IPS-11a (cell line): ENCODE results near the gene PON3.
"Not testable (repeated sequence)": the region's sequence is repeated elsewhere in the genome, so short reads cannot be mapped to it uniquely, and the experiment has no call there.

Experiments
- H3K4me3 ChIP-seq: one replicate; pipeline ENCODE4 v1.5.1; 2013; ENCODE audit warnings: low read depth, low read length, control low read depth

PON3 gene

DNA sequence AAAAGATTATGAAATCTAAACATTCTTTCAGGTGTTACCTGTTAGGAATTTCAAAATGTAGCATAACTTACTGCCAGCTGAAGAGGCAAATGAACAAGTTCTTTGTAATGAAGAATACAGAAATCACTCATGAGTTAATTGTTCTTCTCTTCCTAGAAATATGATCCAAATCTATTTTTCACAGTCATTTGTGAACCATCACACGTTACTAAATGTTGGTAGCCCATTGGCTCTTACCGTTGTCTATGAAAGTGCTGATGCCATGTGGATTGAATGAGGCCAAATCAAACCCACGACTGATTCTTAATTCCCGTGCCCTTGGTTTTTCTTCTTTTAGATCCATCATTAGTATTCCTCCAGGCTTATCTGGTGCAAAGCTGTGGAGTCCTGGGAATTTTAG is 15.9 kb upstream of the PON3 start:
- no peak overlapping the region for H3K4me3 ChIP-seq

DNA sequence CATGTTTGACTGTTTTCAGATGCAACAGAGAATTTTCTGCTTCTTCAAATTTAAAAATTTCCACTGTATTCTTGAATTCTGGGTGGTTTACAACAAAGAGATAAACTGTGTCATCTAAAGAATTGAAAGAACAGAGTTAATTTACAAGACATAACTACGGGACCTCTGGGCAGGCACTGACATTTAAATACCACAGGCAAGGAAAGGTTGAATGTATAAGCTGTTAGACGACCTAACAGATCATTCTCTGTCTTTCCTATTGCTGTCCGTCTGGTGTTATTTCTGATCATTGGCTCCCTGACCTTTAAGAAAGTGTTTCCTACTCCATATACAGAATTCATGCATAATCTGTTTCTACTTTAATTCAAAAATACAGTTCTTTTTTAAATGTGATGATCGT is 15.5 kb upstream of the PON3 start:
- no peak overlapping the region for H3K4me3 ChIP-seq

DNA sequence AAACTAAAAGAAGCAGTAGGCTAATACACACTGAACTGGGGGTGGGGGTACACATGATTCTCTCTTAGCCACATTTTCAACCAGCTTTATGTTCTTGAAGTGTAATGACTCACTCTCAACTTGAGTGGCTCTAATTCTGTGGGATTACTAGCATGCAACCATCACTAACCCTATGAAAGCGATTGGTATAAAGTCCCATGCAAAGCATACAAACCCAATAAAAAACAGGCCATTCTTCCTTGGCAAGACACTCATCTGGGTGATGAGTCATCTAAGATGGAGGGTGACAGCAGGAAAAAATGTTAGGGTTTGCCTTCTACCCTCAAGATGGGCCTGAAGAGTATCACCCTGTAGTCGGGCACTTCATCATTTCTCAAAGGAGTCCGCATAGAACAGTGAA is 14.9 kb upstream of the PON3 start:
- no peak overlapping the region for H3K4me3 ChIP-seq

DNA sequence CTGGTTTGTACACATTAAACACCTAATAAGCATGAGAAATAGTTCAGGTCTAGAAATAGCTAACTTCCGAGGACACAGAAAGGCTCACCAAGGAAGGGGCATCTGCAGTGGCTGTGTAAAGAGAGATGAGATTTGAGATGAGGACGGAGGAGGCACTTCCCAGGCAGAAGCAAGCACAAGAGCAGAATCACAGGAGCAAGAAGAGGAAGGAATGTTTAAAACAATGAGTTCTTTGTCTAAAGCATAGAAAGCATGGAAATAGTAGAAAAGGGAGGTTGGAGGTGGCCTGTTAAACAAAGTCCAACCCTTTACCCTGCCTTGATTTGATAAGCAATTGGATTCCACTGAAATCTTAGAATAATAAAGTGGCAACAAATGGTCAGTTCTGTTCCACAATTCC is 11.6 kb upstream of the PON3 start:
- no peak overlapping the region for H3K4me3 ChIP-seq

DNA sequence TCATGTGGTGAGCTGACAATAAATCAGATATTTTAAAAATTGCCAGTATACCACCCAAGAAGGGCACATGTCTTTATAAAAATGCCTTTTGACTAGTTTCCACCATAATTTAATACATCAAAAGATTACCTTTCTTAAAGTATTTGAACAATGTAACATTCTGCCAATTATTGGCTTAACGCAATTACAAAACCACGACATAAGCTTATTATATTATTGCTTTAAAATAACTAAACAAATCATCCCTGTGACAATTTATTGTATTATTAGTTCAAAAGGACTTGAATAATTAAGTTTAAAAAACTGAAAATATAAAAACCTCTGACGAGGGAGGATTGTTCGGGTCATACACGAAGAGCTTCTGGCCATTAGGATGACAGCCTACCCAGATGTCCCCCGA is 9.6 kb upstream of the PON3 start:
- no peak overlapping the region for H3K4me3 ChIP-seq

DNA sequence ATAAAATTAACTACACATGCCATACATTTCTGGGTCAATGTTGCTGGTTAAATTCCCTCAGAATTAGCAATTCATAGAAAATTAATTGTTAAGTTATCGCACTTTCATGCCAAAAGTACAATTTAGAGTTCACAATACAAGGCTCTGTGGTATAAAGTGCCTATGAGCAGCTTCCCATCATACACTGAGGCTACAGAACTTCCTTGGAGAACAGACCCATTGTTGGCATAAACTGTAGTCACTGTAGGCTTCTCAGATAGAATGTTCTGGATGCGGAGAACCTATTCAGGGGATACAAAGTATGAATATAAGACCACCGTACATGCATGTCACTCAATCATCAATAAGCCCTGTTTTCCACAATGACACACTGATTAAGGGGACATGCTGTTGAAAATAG is 9.0 kb upstream of the PON3 start:
- no peak overlapping the region for H3K4me3 ChIP-seq

DNA sequence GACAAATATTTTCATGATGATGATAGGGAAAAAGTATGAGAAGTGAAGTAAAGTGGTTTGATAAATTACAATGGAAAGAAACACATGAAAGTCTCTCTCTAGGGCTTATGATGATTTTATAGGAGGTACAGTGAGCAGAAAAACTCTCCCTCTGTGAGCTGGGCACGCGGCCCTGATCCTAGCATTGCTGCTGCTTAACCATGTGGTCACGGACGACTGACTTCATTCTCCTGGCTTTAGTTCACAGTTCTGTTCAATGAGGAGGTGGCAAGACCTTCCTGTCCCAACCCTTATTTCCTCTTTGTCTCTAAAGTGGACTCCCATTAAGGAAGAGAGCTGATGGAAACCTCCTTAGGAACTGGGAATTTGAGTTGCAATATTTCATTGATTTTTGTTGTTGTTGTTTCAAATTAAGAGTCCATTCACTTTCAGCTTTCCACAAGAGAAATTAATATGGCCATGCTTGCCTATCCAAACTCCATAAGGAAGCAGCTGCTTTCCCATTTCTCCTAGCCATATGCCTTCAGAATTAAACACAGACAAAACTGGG is 8.2 kb upstream of the PON3 start:
- H3K4me3 ChIP-seq, result no peak overlapping the region

DNA sequence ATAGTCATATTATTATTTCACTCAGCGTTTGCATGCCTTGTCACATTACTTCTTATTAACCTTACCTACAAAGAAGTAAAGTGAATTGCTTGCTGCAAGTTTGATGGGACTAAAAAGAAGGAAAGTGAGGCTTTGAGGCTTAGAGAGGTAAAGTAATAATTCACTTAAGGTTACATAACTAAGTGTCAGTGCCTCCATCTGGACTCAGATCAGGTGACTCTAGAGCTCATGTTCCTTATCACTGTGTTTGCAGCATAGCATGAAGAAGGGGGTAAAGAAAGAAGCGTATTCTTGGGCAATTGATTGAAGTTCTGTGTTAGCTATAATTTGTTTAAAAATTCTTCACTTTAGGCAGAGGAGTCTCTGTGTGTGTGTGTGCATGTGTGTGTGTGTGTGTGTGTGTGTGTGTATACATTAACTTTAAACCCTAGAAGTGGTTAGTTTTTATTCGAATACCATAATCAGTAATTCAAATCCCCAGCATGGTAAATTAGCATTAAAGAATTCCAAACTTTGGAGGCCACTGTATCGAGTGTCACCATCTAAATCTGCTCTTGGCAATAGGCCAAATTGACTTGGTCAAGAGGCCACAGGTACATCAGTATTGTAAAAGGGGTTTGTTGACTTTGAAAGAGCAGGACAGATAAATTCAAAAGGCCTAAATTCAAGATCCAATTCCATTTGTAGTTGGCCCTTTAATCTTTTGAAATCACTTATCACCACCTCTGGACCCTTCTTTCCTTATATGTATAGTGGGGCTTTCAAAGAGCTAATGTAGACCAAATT is 2.2 kb upstream of the PON3 start:
- no peak overlapping the region for H3K4me3 ChIP-seq

DNA sequence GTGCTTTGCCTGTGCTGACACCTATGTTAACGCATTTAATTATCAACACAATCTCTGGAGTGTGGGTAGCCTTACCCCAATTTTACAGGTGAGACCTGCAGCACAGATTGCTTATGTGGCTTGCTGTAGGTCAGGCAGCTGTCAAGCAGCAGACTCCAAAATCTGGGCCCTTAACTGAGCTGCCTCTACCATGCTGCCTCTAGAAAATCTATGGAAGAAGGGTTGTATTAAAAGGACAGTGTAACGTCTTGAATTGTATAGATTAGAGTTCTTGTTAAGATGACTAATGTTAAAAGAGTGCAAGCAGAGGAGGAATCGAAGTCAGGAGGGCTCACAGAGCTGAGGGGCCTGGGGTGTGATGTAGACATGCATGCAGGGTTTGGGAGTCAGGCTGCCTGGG is 1.2 kb upstream of the PON3 start:
- no peak overlapping the region for H3K4me3 ChIP-seq

DNA sequence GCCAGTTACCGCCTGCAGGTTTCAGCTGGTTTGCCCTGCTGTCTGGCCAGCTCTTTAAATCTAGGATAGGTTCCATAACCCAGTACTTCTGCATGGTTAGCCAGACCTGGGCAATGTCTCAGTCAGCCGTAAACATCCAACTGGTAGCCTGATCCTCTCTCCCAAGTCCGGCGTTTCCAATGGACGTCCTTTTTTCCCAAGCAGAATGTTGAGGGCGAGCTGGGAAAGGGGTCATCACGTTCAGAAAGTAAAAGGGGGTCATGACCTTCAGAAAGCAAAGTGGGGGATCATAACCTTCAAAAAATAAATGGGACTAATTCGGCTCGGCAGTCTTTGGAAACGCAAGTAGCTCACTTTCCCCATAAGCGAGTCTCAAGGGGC is 430 bp downstream of the PON3 start:
- no peak overlapping the region for H3K4me3 ChIP-seq

DNA sequence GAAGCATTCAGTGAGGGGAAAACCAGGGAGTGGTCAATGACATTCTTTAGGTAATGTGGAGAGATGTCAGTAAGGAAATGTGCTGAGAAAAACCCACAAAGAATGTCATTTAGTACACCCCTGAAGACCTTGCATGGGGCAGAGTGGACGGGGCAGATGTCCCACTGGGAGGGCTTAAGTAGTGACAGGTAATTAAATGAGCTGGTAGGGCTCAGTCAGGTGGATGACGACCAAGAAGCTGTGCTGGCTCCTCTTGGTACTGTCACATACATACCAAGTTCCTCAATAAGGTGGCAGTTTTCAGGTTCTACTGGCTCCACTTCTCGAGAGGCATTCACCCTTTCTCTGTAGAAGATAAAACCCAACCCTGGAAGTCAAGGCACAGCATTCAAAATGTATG is 1.8 kb downstream of the PON3 start:
- H3K4me3 ChIP-seq, result no peak overlapping the region

DNA sequence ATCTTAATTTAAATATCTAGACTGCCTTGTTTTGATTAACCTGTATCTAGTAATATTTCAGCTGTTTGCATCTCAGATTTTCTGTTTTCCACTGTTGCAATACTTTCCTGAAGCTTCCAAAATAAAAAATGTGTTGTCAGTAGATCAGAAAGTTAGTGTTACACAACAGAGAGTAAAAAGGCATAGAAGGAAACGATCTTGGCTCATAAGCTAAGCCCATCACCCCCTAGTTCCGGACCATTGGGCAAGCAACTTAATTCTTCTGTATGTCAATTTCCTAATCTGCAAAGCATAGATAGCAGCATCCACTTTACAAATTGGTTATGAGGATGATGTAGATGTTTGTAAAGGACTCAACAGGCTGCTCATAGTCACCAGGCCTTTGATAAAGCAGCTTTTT is 4.4 kb downstream of the PON3 start:
- no peak overlapping the region for H3K4me3 ChIP-seq

DNA sequence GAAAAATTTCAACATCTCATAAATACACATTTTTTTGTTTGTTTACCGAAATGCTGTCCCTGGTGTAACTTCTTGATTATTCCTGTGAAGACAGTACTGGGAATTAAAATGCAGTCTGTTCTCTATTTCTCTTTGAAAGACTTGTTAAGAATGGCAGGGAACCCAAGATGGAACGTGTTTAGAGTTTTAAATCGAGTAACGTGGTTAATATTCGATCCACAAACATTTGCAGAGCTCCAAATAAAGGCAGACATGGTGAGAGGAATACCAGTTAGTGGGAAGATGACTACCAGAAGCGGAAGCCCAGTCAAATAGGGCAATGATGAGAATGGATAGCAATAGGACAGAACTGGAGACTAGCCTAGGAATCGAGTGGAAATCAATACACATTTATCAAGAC is 6.7 kb downstream of the PON3 start:
- no peak overlapping the region for H3K4me3 ChIP-seq

DNA sequence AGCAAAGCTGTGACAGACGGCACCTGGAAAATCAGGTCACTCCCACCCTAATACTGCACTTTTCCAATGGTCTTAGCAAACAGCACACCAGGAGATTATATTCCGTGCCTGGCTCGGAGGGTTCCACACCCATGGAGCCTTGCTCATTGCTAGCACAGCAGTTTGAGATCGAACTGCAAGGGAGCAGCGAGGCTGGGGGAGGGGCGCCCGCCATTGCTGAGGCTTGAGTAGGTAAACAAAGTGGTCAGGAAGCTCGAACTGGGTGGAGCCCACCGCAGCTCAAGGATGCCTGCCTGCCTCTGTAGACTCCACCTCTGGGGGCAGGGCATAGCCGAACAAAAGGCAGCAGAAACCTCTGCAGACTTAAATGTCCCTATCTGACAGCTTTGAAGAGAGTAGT is 16.7 kb downstream of the PON3 start:
- H3K4me3 ChIP-seq, result not testable (repeated sequence)

DNA sequence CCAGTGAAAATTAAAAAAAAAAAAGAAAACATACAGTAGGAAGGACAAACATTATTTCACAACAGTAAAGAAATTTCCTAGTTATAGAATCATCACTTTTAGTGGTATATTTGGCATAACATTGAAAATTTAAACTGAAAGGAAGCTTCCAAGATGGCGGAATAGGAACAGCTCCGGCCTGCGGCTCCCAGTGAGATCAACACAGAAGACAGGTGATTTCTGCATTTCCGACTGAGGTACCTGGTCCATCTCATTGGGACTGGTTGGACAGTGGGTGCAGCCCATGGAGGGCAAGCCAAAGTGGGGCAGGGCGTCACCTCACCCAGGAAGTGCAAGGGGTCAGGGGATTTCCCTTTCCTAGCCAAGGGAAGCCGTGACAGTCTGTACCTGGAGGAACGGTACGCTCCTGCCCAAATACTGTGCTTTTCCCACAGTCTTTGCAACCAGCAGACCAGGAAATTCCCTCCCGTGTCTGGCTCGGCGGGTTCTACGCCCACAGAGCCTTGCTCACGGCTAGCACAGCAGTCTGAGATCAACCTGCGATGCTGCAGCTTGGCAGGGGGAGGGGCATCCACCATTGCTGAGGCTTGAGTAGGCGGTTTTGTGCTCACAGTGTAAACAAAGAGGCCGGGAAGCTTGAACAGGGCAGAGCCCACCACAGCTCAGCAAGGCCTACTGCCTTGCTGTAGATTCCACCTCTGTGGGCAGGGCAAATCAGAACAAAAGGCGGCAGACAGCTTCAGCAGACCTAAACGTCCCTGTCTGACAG is 19.4 kb downstream of the PON3 start:
- H3K4me3 ChIP-seq, result no peak overlapping the region

DNA sequence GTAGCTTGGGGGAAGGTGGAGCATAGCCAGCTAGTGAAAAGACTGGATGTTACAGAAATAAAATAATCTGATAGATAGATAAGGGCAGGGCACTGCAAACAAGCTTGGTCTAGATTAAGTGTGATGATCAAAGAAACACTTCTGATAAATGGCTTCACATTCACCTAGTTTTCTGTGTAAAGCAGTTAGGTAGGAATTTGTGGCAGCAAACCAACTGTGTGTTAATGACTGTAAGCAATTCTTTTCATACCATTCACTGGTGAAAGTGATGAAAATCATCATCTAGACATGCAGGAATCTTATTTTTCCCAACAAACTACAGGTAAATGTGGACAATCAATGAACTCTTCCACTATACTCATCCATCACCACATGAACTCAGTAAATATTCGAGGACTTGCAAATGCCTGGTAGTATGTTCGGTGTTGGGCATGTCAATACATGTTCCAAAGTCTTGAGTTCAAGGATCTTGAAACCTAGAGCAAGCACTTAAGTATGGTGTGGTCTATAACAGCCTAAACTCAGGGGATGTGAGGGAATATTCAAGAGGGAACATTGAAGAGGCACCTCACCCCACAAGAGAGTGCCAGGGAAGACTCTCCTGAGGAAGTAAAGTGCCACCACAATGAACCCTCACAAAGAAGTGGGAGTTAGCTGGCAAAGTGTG is 20.5 kb downstream of the PON3 start:
- no peak overlapping the region for H3K4me3 ChIP-seq

DNA sequence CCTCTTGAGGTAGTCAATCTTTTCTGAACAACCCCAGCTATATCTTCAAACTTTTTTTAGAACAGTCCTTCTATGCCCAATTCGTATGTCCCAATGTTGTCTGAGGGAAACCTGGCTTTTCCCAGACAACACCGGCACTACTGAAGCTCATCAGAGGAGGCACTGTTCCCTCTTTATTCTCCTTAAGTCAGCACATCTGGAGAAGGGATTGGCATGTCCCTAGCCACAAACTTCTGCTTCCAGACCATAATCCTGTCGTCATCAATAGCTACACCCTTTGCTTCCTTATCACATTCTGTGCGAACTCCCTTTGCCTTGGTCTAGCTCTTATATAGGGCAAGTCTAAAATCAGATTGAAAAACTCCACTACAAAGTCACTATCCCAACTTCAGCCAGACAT is 22.9 kb downstream of the PON3 start:
- no peak overlapping the region for H3K4me3 ChIP-seq

DNA sequence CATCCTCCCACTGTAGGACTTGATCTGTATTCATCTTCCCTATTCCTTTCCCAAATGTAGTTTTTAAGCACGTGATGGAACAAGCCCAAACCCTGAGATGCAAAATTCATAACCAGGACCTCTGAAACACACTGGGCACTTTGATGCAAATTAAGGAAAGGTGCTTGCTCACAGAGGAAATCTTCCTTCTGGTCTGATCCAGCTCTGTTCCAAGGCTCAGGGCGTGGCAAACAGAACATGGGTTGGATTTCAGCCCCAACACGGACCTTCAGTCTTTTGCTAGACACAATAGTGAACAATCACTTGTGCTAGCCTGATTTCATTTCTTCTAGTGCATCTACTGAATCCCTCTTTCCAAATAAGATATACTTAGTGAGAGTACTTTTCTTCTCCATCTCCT is 27.9 kb downstream of the PON3 start:
- H3K4me3 ChIP-seq, result no peak overlapping the region

DNA sequence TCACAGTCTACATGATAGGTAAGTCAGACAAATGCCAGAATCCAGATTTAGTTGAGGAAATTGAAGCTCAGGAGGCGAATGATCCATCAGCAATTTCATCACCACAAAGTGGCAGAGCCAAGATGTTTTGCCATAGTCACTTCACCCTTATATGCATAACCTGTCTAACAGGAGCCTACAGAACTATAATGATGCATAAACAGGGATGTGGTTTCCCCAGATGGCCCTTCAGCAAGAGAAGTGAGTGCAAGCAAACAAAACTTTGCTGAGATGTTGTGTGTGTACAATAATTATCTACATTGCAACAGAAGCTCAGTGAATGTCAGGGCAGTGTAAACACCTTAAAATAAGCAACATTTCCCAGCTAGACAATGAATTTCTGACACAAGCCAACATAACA is 28.6 kb downstream of the PON3 start:
- no peak overlapping the region for H3K4me3 ChIP-seq

DNA sequence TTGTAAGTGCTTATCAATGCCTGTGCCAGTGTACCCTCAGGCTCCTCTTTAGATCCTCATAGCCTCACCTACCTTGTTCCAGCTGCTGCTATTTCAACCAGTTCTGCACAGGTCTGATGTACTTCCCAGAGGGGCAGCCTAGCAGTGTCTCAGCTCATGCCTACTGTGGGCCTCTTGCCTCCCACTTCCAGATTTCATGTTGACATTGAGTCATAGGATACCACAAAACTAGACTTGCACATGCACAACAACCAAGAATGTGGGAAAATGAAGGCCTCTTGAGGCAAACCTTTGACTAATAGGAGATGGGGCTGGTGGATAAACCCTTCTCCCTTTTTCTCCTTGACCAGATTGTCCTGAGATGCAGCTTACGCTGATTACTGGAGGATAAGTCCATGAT is 31.0 kb downstream of the PON3 start:
- H3K4me3 ChIP-seq, result no peak overlapping the region

DNA sequence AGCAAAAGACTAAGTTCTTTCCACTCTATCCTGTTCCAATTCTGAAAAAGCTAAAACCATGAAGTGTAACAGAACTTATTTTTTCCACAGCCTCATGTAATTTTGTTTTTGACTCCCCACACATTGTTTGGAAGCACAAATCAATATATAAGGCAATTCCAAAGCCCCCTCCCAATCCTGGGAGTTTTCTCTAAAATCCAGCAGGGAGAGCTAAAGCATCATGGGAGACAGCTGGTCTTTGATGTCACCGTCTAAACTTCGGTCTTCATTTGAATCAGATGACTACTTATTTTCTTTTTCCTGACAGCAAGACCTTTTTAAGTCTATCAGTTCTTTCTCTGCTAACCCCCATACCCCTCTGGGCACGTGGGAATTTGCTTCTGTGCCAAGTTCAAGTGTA is 38.6 kb downstream of the PON3 start:
- H3K4me3 ChIP-seq, result no peak overlapping the region
